Measurements from ENCODE around the gene ATP5F1B. TPM values are rescaled to one million over a fixed set of nuclear protein-coding genes. Genes with fewer than 3 reads are reported as not detected.

The ATP5F1B gene
- polyA plus RNA-seq (2011; rRNA removed) (852 and 1,032 TPM in 2 replicates), polyA minus RNA-seq (2011; rRNA and poly(A)+ RNA removed) (473 and 813 TPM in 2 replicates)

GRCh38 chr12:56645717-56646446 is at the start of gene ATP5F1B:
ATP5F1B (minus strand) TSS chr12:56645984; CDS start chr12:56645963, 21 bp downstream.
- TF ChIP-seq, protein P1, sequence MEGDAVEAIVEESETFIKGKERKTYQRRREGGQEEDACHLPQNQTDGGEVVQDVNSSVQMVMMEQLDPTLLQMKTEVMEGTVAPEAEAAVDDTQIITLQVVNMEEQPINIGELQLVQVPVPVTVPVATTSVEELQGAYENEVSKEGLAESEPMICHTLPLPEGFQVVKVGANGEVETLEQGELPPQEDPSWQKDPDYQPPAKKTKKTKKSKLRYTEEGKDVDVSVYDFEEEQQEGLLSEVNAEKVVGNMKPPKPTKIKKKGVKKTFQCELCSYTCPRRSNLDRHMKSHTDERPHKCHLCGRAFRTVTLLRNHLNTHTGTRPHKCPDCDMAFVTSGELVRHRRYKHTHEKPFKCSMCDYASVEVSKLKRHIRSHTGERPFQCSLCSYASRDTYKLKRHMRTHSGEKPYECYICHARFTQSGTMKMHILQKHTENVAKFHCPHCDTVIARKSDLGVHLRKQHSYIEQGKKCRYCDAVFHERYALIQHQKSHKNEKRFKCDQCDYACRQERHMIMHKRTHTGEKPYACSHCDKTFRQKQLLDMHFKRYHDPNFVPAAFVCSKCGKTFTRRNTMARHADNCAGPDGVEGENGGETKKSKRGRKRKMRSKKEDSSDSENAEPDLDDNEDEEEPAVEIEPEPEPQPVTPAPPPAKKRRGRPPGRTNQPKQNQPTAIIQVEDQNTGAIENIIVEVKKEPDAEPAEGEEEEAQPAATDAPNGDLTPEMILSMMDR (IDR thresholded peaks at IDR 0.05; ENCODE audit: insufficient read depth, low read depth, low read length), result no peak
- ChIA-PET POLR2A (interaction anchor here (0.5 to 0.7 kb wide), 3 partner anchors 9 to 124 kb away, joined by 3 to 8 read pairs (median 7); no protein-coding TSS in a partner anchor), CTCF (interaction anchor here (0.6 to 3.0 kb wide), 3 partner anchors 10 to 52 kb away, joined by 3 to 17 read pairs (median 3); no protein-coding TSS in a partner anchor)
- peak; percentile 100 for DNase-seq (ENCODE audit: low read depth)
- no peaks in the 10 kb centered on the region for H3K27me3 ChIP-seq (ENCODE audit: control insufficient read depth, insufficient read depth, low read length)
- H3K4me3 ChIP-seq (ENCODE audit: low read depth, low read length), result peak within 1 kb of the TSS; percentile 64
- H3K36me3 ChIP-seq (ENCODE audit: control insufficient read depth, insufficient read depth, low read length), result peaks cover 13% of the 10 kb centered on the region

GRCh38 chr12:56694161-56694560 is 48.4 kb upstream of the ATP5F1B start:
- TF ChIP-seq, protein P1 (IDR thresholded peaks at IDR 0.05; ENCODE audit: insufficient read depth, low read depth, low read length), result no peak
- DNase-seq (ENCODE audit: low read depth), result no peak
- ChIA-PET POLR2A (no interaction called here), CTCF (no interaction called here)
- Histone ChIP-seq H3K27me3 (ENCODE audit: control insufficient read depth, insufficient read depth, low read length) (no peaks in the 10 kb centered on the region), H3K36me3 (ENCODE audit: control insufficient read depth, insufficient read depth, low read length) (no peaks in the 10 kb centered on the region), H3K4me3 (ENCODE audit: low read depth, low read length) (no peak overlapping the region)

- no peak for DNase-seq (ENCODE audit: low read depth)
- no peaks in the 10 kb centered on the region; the same call in 1 of the 2 replicates for H3K36me3 ChIP-seq (ENCODE audit: control insufficient read depth, insufficient read depth, low read length)
- TF ChIP-seq, protein P1 (IDR thresholded peaks at IDR 0.05; ENCODE audit: insufficient read depth, low read depth, low read length), result no peak
- H3K27me3 ChIP-seq (ENCODE audit: control insufficient read depth, insufficient read depth, low read length), result no peaks in the 10 kb centered on the region
- H3K4me3 ChIP-seq (ENCODE audit: low read depth, low read length), result peak overlapping the region; percentile 59
- ChIA-PET POLR2A (no interaction called here), CTCF (interaction anchor here (0.6 to 1.5 kb wide), 4 partner anchors 11 to 52 kb away, joined by 3 to 4 read pairs (median 3); no protein-coding TSS in a partner anchor)
Observed at GRCh38 chr12:56688846-56689109, 43.0 kb upstream of the ATP5F1B start.

GRCh38 chr12:56688129-56688845 is 42.5 kb upstream of the ATP5F1B start, which contains the start of gene PTGES3:
PTGES3 (minus strand) TSS chr12:56688284; CDS start chr12:56687999, 285 bp downstream.
- TF ChIP-seq, protein P1 (IDR thresholded peaks at IDR 0.05; ENCODE audit: insufficient read depth, low read depth, low read length), result no peak
- Histone ChIP-seq H3K27me3 (ENCODE audit: control insufficient read depth, insufficient read depth, low read length) (no peaks in the 10 kb centered on the region), H3K4me3 (ENCODE audit: low read depth, low read length) (peak within 1 kb of the TSS; percentile 73), H3K36me3 (ENCODE audit: control insufficient read depth, insufficient read depth, low read length) (no peaks in the 10 kb centered on the region; the same call in 1 of the 2 replicates)
- peak; percentile 92 for DNase-seq (ENCODE audit: low read depth)
- ChIA-PET CTCF (interaction anchor here (0.6 to 1.5 kb wide), 3 partner anchors 10 to 51 kb away, joined by 3 read pairs; no protein-coding TSS in a partner anchor), POLR2A (interaction anchor here (0.6 to 0.7 kb wide), 2 partner anchors 33 to 37 kb away, joined by 3 to 18 read pairs; partner anchors contain the start of gene NACA)
